ENCODE measurements around the gene COA3.

COA3 gene, protein sequence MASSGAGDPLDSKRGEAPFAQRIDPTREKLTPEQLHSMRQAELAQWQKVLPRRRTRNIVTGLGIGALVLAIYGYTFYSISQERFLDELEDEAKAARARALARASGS

DNA sequence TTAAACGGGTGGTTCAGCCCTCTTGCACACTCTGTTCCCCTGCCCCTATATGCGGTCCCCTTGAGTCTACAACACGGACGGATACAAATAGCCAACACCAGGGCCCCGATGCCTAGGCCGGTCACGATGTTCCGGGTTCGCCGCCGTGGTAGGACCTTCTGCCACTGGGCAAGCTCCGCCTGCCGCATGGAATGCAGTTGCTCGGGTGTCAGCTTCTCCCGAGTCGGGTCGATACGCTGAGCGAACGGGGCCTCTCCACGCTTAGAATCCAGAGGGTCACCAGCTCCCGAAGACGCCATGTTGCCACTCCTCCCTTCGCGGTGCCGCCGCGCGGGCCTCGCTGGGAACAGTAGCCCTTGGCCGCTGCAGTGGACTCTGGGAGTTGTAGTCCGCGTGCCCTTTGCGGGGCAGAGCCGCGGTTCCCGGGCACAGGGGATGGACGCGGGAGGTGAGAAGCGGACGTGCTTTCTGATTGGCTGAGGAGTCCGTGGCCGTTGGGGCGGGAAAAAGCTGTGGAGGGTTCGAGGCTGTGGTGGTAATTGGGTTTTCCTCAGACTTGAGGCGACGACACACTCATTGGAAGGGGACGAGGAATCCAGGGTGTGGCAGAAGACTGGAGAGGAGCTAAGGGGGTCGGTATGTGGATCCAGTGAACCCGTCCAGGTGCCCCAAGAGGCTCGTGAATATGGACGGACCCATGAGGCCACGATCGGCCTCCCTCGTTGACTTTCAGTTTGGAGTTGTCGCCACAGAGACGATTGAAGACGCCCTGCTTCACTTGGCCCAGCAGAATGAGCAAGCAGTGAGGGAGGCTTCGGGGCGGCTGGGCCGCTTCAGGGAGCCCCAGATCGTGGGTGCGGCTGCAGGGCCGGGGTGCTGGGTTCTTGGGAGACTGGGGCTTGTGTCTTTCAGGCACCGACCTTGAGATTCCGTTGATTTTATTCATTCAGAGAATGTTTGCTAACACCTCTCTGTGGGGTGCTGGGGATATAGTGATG lies at the start of gene COA3, which contains the start of gene CNTD1:
TSS of gene COA3 (minus strand) at position 322 of the 998 bp plus-strand sequence. CDS start at position 299, 23 bp downstream.
TSS of gene CNTD1 (plus strand) at position 479 of the 998 bp plus-strand sequence. CDS start at position 686, 207 bp downstream.
- TF ChIP-seq, protein P1, sequence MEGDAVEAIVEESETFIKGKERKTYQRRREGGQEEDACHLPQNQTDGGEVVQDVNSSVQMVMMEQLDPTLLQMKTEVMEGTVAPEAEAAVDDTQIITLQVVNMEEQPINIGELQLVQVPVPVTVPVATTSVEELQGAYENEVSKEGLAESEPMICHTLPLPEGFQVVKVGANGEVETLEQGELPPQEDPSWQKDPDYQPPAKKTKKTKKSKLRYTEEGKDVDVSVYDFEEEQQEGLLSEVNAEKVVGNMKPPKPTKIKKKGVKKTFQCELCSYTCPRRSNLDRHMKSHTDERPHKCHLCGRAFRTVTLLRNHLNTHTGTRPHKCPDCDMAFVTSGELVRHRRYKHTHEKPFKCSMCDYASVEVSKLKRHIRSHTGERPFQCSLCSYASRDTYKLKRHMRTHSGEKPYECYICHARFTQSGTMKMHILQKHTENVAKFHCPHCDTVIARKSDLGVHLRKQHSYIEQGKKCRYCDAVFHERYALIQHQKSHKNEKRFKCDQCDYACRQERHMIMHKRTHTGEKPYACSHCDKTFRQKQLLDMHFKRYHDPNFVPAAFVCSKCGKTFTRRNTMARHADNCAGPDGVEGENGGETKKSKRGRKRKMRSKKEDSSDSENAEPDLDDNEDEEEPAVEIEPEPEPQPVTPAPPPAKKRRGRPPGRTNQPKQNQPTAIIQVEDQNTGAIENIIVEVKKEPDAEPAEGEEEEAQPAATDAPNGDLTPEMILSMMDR (IDR thresholded peaks at IDR 0.05) = no peak

DNA sequence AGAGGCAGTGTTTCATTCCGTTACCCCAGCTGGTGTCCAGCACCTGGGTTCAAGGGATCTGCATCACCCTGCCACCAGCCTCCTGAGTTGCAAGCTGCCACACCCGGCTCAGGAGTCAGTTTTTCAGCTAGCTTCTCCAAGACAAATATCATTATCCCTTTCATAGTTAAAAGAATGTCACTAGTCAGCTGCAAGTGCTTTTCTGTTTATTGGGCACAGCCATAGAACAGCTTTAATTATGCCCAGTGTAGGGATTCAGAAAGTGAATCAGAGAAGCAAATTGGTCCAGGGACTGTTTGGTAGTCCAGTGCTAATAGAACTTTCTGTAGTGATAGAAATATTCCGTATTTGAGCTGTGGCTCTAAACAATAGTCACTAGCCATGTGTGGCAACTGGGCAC lies 49.6 kb upstream of the COA3 start:
- TF ChIP-seq, protein P1 (IDR thresholded peaks at IDR 0.05) = no peak

DNA sequence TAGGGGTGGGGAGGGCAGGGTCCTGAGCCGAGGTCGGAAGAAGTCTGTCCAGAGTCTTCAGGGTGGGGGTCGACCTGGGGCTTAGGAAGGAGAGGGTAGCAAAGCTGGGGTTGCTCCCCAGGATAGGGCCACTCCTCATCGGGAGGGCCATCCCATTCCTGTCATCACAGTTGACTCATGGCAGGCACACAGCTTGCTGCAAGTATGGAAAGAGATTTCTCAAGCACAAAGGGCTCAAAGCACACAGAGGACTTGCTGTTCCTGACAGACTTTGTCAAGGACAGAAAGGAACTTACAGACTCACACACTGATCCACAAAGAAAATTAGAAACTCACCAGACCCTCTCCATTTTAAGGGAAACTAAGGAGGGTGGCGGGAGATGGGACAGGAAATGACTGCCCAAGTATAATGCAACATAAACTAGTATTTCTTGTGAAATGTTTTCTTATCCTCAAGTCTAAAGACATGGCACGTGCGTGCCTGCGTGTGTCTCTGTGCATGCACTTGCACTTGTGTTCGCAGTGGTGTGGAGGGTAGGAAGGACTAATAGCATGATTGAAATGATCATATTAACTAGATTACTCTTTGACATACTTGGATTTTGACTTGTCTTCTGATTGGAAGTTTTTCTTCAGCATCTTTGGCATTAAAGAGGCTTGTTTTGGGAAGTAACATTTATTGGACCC lies 48.2 kb upstream of the COA3 start:
- TF ChIP-seq, protein P1 (IDR thresholded peaks at IDR 0.05) = no peak

DNA sequence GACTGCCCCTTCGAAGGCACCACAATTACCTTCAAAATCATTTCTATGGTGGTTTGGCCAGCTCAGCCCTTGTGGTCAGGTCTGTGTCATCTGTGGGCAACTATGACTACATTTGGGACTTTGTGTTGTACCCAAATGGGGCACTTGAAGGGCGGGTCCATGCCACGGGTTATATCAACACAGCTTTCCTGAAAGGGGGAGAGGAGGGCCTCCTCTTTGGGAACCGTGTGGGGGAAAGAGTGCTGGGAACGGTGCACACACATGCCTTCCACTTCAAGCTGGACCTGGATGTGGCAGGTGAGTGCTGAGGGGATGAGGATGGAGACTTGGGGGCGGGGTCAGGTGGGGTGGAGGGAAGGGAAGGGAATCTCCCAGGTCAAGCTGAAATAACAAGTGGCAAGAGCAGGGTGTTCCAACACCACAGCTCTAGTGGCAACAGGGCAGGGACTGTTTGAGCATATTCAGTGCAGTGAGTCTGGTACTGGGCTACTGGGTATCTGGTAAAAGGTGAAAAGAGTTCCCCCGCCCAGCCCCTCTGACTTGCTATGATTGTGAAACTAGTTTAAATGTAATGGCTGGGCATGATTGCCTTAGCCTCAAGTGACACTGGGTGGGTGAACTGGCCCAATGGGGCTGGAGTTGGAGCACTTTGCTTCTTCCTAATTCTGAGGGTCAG lies 47.6 kb upstream of the COA3 start:
- TF ChIP-seq, protein P1 (IDR thresholded peaks at IDR 0.05) = no peak

DNA sequence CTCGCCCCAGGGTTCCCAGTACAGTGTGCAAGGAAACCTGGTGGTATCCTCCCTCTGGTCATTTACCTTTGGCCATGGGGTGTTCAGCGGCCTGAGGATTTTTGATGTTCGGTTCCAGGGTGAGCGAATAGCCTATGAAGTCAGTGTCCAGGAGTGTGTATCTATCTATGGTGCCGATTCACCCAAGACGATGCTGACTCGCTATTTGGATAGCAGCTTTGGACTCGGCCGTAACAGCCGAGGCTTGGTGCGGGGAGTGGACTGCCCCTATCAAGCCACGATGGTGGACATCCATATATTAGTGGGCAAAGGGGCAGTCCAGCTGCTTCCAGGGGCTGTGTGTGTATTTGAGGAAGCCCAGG lies 47.0 kb upstream of the COA3 start:
- TF ChIP-seq, protein P1 (IDR thresholded peaks at IDR 0.05) = no peak

DNA sequence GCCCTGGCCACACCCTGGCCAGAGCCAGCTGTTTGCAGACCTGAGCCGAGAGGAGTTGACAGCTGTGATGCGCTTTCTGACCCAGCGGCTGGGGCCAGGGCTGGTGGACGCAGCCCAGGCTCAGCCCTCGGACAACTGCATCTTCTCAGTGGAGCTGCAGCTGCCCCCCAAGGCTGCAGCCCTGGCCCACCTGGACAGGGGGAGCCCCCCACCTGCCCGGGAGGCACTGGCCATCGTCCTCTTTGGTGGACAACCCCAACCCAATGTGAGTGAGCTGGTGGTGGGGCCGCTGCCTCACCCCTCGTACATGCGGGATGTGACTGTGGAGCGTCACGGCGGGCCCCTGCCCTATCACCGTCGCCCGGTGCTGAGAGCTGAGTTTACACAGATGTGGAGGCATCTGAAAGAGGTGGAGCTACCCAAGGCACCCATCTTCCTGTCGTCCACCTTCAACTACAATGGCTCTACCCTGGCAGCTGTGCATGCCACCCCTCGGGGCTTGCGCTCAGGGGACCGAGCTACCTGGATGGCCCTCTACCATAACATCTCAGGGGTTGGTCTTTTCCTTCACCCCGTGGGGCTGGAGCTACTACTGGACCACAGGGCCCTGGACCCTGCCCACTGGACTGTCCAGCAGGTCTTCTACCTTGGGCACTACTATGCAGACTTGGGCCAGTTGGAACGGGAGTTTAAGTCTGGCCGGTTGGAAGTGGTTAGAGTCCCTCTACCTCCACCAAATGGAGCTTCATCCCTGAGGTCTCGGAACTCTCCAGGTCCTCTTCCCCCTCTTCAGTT lies 46.5 kb upstream of the COA3 start:
- TF ChIP-seq, protein P1 (IDR thresholded peaks at IDR 0.05) = no peak

All from LNCAP (cell line).